K562 (cell line): Measurements from ENCODE around the gene DNAJC11. TPM values are rescaled to one million over a fixed set of nuclear protein-coding genes. Genes with fewer than 3 reads are reported as not detected.

Source experiments
- ATF1 ChIP-seq, 2 experiments: fragments of 450-650 bp in 1 of 2; IDR thresholded peaks; 2 replicates each; pipeline ENCODE4 v1.6.1; 2016; ENCODE audit warnings: missing compliant biosample characterization in 1 of 2, missing genetic modification characterization in 1 of 2
- CGGBP1 ChIP-seq: fragments of 250-450 bp; sonication (Bioruptor Pico); IDR thresholded peaks from 2 replicates; pipeline ENCODE4 v1.9.0; 2021; ENCODE audit warnings: mild to moderate bottlenecking
- CTCF ChIP-seq, 3 experiments: IDR thresholded peaks in 2 of 3; conservative IDR thresholded peaks in 1 of 3; 2 replicates each; pipeline ENCODE4 v1.5.1; 2011 to 2012; ENCODE audit warnings: low read length in 3 of 3, mild to moderate bottlenecking in 3 of 3, control low read depth in 2 of 3, improper control_type of control experiment in 1 of 3, inconsistent platforms in 1 of 3, low read depth in 1 of 3, mixed read lengths in 1 of 3, moderate library complexity in 1 of 3; ENCODE audit not compliant: insufficient read depth in 2 of 3
- DPF2 ChIP-seq: fragments of 450-650 bp; IDR thresholded peaks from 2 replicates; pipeline ENCODE4 v1.6.1; 2016
- EHMT2 ChIP-seq: fragments of 450-650 bp; IDR thresholded peaks from 2 replicates; pipeline ENCODE4 v1.6.1; 2018; ENCODE audit warnings: antibody characterized with exemption
- ERF ChIP-seq: fragments of 450-650 bp; formaldehyde crosslinking; IDR thresholded peaks from 2 replicates; pipeline ENCODE4 v1.4.0; 2020; ENCODE audit warnings: mild to moderate bottlenecking, mixed read lengths
- FOXP1 ChIP-seq: sonication (generic); formaldehyde crosslinking; IDR thresholded peaks from 2 replicates; pipeline ENCODE4 v1.8.0; 2022; ENCODE audit warnings: mild to moderate bottlenecking, missing genetic modification reagents
- HNRNPL ChIP-seq: fragments of 200-400 bp; formaldehyde crosslinking; IDR thresholded peaks from 2 replicates; pipeline ENCODE4 v1.6.1; 2017; ENCODE audit warnings: low read depth, mild to moderate bottlenecking, low read length
- KLF6 ChIP-seq: fragments of 250-450 bp; sonication (Bioruptor Pico); IDR thresholded peaks from 2 replicates; pipeline ENCODE4 v1.4.0; 2020; ENCODE audit warnings: mild to moderate bottlenecking, moderate library complexity, borderline replicate concordance
- NR2C1 ChIP-seq, 2 experiments: fragments of 450-650 bp; IDR thresholded peaks; 2 replicates each; pipeline ENCODE4 v1.6.1; 2017; ENCODE audit warnings: mild to moderate bottlenecking in 2 of 2, antibody characterized with exemption in 1 of 2, inconsistent platforms in 1 of 2, missing compliant biosample characterization in 1 of 2, missing genetic modification characterization in 1 of 2
- PHF21A ChIP-seq: fragments of 450-650 bp; IDR thresholded peaks from 2 replicates; pipeline ENCODE4 v1.6.1; 2017; ENCODE audit warnings: low read depth, borderline replicate concordance
- SAFB ChIP-seq: fragments of 200-400 bp; formaldehyde crosslinking; IDR thresholded peaks from 2 replicates; pipeline ENCODE4 v1.6.1; 2017; ENCODE audit warnings: low read depth, low read length, borderline replicate concordance
- SIN3A ChIP-seq, 2 experiments: fragments of 150-350 bp in 1 of 2; IDR thresholded peaks; 2 replicates each; pipeline ENCODE4 v1.6.1; 2011 to 2016; ENCODE audit warnings: borderline replicate concordance in 2 of 2, low read depth in 2 of 2, low read length in 2 of 2, mild to moderate bottlenecking in 2 of 2, moderate library complexity in 2 of 2; ENCODE audit not compliant: control insufficient read depth in 1 of 2
- SMARCE1 ChIP-seq: fragments of 450-650 bp; IDR thresholded peaks from 2 replicates; pipeline ENCODE4 v1.7.1; 2016; ENCODE audit warnings: mild to moderate bottlenecking
- SP1 ChIP-seq: sonication (generic); formaldehyde crosslinking; IDR thresholded peaks from 2 replicates; pipeline ENCODE4 v1.8.1; 2022; ENCODE audit warnings: mild to moderate bottlenecking, missing genetic modification reagents
- SRSF3 ChIP-seq: fragments of 200-400 bp; formaldehyde crosslinking; IDR thresholded peaks from 2 replicates; pipeline ENCODE4 v1.6.1; 2016; ENCODE audit warnings: mild to moderate bottlenecking, low read length, moderate library complexity; ENCODE audit not compliant: insufficient read depth
- TCFL5 ChIP-seq: fragments of 250-450 bp; sonication (Bioruptor Pico); conservative IDR thresholded peaks from 2 replicates; pipeline ENCODE4 v1.6.1; 2021; ENCODE audit warnings: mild to moderate bottlenecking, moderate library complexity, matching md5 sums
- TRIM24 ChIP-seq, 2 experiments: fragments of 450-650 bp; IDR thresholded peaks; 2 replicates each; pipeline ENCODE4 v1.6.1; 2016
- U2AF1 ChIP-seq: fragments of 200-400 bp; formaldehyde crosslinking; optimal IDR thresholded peaks from 2 replicates; pipeline ENCODE3; 2017; ENCODE audit warnings: mild to moderate bottlenecking, low read depth, low read length, moderate library complexity
- ZBTB2 ChIP-seq: fragments of 450-650 bp; IDR thresholded peaks from 2 replicates; pipeline ENCODE4 v1.6.1; 2016; ENCODE audit warnings: antibody characterized with exemption
- ZC3H4 ChIP-seq: sonication (generic); formaldehyde crosslinking; IDR thresholded peaks from 2 replicates; pipeline ENCODE4 v1.9.0; 2021; ENCODE audit warnings: missing genetic modification reagents, borderline replicate concordance
- ZNF165 ChIP-seq: fragments of 250-450 bp; sonication (Bioruptor Pico); IDR thresholded peaks from 2 replicates; pipeline ENCODE4 v1.4.0; 2020; ENCODE audit warnings: borderline replicate concordance
- ZNF224 ChIP-seq: sonication (generic); formaldehyde crosslinking; IDR thresholded peaks from 2 replicates; pipeline ENCODE4 v1.8.0; 2022; ENCODE audit warnings: mild to moderate bottlenecking, missing genetic modification reagents
- ZNF3 ChIP-seq: fragments of 250-450 bp; sonication (Bioruptor Pico); IDR thresholded peaks from 2 replicates; pipeline ENCODE4 v1.5.0; 2021; ENCODE audit warnings: mild to moderate bottlenecking, moderate library complexity
- ZNF316 ChIP-seq: fragments of 450-650 bp; IDR thresholded peaks from 2 replicates; pipeline ENCODE4 v1.6.1; 2016
- ZNF384 ChIP-seq: IDR thresholded peaks from 2 replicates; pipeline ENCODE4 v1.6.1; 2012; ENCODE audit warnings: low read depth, low read length, improper control_type of control experiment
- ZNF668 ChIP-seq: fragments of 250-450 bp; sonication (Bioruptor Pico); IDR thresholded peaks from 2 replicates; pipeline ENCODE4 v1.8.0; 2022; ENCODE audit warnings: mild to moderate bottlenecking, inconsistent platforms
- ZNF699 ChIP-seq: fragments of 250-450 bp; sonication (Bioruptor Pico); IDR thresholded peaks from 2 replicates; pipeline ENCODE4 v1.8.0; 2021; ENCODE audit warnings: mild to moderate bottlenecking, moderate library complexity; ENCODE audit not compliant: insufficient replicate concordance
- polyA plus RNA-seq, 8 experiments: library from polyadenylated mRNA; depleted of rRNA in 4 of 8; stranded (reverse) in 5 of 8; unstranded in 3 of 8; fragments of >200 nt; fragmentation: Nextera tagmentation in 2 of 8; fragmentation: Illumina TruSeq in 1 of 8; extraction: Ambion mirVana in 2 of 8; extraction: Trizol in 1 of 8; gene quantifications; 2 replicates each; pipeline versions ENCODE4 v1.2.1 to v1.2.3, GENCODE V29; 2011 to 2014; ENCODE audit warnings: inconsistent platforms in 1 of 8, missing spikeins in 1 of 8
- total RNA-seq, 7 experiments: library from RNA; depleted of rRNA in 6 of 7; stranded (reverse); fragments of >200 nt in 6 of 7; fragmentation: Illumina TruSeq in 2 of 7; extraction: Trizol in 2 of 7; gene quantifications; 2 replicates each; pipeline versions ENCODE4 v1.2.1 to v1.2.3, GENCODE V29; 2011 to 2021; ENCODE audit warnings: low replicate concordance in 1 of 7

Gene DNAJC11
- total and polyA plus RNA-seq, 9 of the 15 experiments (the other 6 are each of a cell fraction or from before 2014, with no cell fraction given): 14.1 to 123 (median 76.6) TPM

- TF ChIP-seq ZNF668 (CRISPR knock-in tag) (no peak), SAFB (0 out of 2 replicates have a peak, but pooled peaks have one; percentile 26), ZNF699 (no peak), ZNF165 (CRISPR knock-in tag) (no peak), EHMT2 (no peak), ZNF384 (no peak), ZNF3 (CRISPR knock-in tag) (no peak), FOXP1 (CRISPR knock-in tag) (no peak), U2AF1 (peak; percentile 37), ATF1 (CRISPR knock-in tag; IDR thresholded peaks at IDR 0.05) (no peak), ATF1 (tag; IDR thresholded peaks at IDR 0.05) (peak; percentile 66), PHF21A (no peak), CGGBP1 (CRISPR knock-in tag) (no peak; the same call in 1 of the 2 replicates), DPF2 (no peak), CTCF (IDR thresholded peaks at IDR 0.05 in 2 of 3, conservative IDR thresholded peaks at IDR 0.05 in 1 of 3; ENCODE audit: insufficient read depth in 2 of 3, low read depth in 1 of 3, low read length in 3 of 3) (no peak; a peak in 1 of 6 replicates), ZNF316 (no peak), SP1 (CRISPR knock-in tag) (peak; percentile 99), TRIM24 (IDR thresholded peaks at IDR 0.05) (no peak), SIN3A (IDR thresholded peaks at IDR 0.05; ENCODE audit: borderline replicate concordance in 2 of 2, control insufficient read depth in 1 of 2, low read depth in 2 of 2, low read length in 2 of 2) (peak in 1 of 2 experiments; percentile 76; a peak in 1 of 4 replicates), SRSF3 (no peak), SMARCE1 (no peak), ERF (CRISPR knock-in tag) (no peak), ZC3H4 (CRISPR knock-in tag) (no peak), ZNF224 (CRISPR knock-in tag) (no peak), TCFL5 (CRISPR knock-in tag) (no peak), NR2C1 (IDR thresholded peaks at IDR 0.05) (peak; percentile 75), NR2C1 (tag; IDR thresholded peaks at IDR 0.05) (peak; percentile 92), KLF6 (peak; percentile 56; the same call in 1 of the 2 replicates), ZBTB2 (no peak; the same call in 1 of the 2 replicates), HNRNPL (no peak)
These were observed 88.1 kb downstream of the DNAJC11 start, which contains the start of gene PHF13 (continued) for GRCh38 chr1:6613361-6614018.
